AG09319 (cell line): Measurements from ENCODE around the gene CYP3A4.
"Not testable (repeated sequence)": the region's sequence is repeated elsewhere in the genome, so short reads cannot be mapped to it uniquely, and the experiment has no call there.

Experiments used
- DNase-seq: peaks from one replicate; pipeline ENCODE4 v3.0.0-alpha.2; 2010; ENCODE audit warnings: low read depth; ENCODE audit errors: extremely low read depth
- CTCF ChIP-seq: IDR thresholded peaks from 2 replicates; pipeline ENCODE4 v1.5.1; 2011; ENCODE audit warnings: low read depth, mild to moderate bottlenecking, inconsistent platforms, low read length, moderate library complexity

Gene CYP3A4

GRCh38 chr7:99791021-99791420 is 7.0 kb upstream of the CYP3A4 start:
- TF ChIP-seq CTCF: no peak
- no peak for DNase-seq

- no peak for DNase-seq
- TF ChIP-seq CTCF: no peak
Measured at GRCh38 chr7:99790407-99790806, 6.4 kb upstream of the CYP3A4 start.

GRCh38 chr7:99789441-99790070 is 5.6 kb upstream of the CYP3A4 start:
- DNase-seq: no peak
- TF ChIP-seq CTCF: no peak

DNA sequence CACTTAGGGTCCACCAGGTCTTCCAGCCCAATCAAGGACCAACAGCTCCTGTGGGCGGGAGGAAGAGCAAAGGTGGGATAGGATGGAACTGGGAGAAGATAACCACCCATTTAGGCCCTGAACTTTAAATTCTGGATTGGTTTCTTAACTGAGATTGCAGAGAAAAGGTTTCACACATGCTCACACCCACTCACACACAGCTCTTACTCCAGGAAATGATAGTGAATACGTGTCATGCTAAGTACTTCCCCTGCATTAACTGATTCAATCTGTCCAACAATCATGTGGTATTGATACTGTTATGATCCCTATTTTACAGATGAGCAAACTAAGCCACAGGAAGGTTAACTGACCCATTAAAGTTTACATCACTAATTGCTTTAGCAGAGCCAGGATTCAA is 4.6 kb upstream of the CYP3A4 start:
- DNase-seq: no peak
- TF ChIP-seq CTCF: no peak

DNA sequence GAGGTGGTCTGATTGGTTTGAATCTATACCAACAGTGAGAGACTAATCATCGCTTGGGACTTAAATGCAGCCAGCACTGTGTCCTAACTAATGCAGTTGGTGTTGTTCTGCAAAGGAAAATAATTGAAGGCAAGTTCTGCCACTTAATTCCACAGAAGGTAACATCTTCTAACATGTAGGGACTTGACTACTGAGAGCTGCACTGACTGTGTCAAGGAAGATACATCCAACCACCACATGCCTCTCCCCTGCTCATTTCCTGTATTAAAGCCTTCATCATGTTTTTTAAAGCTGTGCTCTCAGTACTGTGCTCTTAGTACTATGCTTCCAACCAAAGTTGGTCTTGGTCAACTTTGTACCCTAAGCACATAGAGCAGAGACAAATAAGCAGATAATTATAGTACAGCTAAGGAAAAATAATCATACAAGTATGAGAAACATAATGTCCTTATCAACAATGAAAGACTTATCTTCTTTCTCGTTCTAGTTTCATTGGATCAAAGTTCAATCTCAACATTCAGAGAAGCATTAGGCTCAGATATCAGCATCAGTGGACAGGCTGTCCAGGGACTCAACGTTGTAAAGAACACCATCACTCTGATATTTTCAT is 2.8 kb upstream of the CYP3A4 start:
- no peak for DNase-seq
- no peak for TF ChIP-seq CTCF

DNA sequence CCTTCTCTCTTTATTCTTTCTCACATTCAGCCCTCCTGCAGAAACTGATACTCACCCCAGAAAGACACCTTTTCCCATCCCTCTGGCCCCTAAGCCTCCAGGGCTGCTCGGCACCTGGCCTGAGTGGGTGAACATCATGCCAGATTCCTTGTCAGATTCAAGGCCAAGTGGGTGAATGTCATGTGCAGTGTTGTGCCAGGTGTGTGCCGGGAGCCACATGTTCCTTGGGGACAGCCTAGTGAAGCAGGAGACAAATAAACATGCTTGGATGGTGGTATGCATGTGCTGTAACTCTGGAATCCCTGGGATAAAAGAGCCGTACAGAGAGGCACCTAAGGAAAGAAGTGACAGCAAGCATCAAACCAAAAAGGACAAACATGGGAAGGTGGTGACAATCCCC is 1.7 kb upstream of the CYP3A4 start:
- DNase-seq: not testable (repeated sequence)

- no peak for TF ChIP-seq CTCF
- DNase-seq: no peak
Measured at GRCh38 chr7:99782012-99782953, 1.7 kb downstream of the CYP3A4 start.
